Gastroesophageal sphincter (tissue), 3 donors: Measurements from ENCODE around the gene DEDD2.

Experiments
- CTCF ChIP-seq, 4 experiments: fragments of 200-600 bp in 2 of 4; fragments of 450-650 bp in 2 of 4; sonication (generic) in 1 of 4; IDR thresholded peaks; one replicate each; pipeline ENCODE4 v1.5.1; 2017 to 2019; ENCODE audit warnings: antibody characterized with exemption in 4 of 4, mild to moderate bottlenecking in 2 of 4, moderate library complexity in 2 of 4
- EP300 ChIP-seq: sonication (generic); formaldehyde crosslinking; IDR thresholded peaks from one replicate; pipeline ENCODE4 v1.6.1; 2017; ENCODE audit warnings: antibody characterized with exemption, mild to moderate bottlenecking
- POLR2AphosphoS5 ChIP-seq: sonication (generic); formaldehyde crosslinking; IDR thresholded peaks from one replicate; pipeline ENCODE4 v1.6.1; 2017; ENCODE audit warnings: antibody characterized with exemption

DNA sequence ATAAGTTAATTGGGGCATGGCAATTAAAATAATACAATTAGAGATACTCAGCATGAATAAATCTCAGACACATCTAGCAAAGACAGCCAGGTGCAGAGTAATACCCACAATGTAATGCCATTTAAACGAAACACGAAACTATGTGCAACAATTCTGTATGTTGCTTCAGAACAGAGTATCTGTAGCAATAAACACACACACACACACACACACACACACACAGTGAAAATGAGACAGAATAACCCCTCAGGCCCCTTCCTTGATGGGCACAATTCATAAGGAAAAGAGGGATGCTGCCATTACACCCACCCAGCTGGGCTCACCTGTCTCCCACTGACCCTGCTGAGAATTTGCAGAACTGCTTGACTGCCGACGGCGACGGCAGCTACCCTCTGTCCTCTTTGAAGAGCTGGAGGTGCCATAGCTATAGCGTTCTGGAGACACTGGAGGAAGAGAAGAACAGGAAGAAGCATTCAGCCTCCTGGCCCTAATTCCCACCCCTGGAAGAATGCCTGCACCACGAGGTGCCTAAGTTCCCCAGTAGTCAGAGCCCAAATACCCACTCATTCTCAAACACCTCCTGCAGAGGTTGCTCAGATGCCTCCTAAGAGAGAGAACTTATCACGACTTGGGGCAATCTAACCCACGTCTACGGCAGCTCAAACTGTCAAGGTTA lies 2.5 kb downstream of the DEDD2 start:
- TF ChIP-seq CTCF (IDR thresholded peaks at IDR 0.05) (no peak), EP300 (no peak), POLR2AphosphoS5 (no peak)
